ENCODE data around the gene CAST. TPM values are rescaled to one million over a fixed set of nuclear protein-coding genes. Genes with fewer than 3 reads are reported as not detected.

The CAST gene
- total RNA-seq, 4 donors from 2014 or later = 292 to 347 (median 320) TPM

GRCh38 chr5:96651047-96651446 lies 11.1 kb upstream of the CAST start:
- Histone ChIP-seq H3K27ac (no peak overlapping the region), H3K9me3 (no peaks in the 10 kb centered on the region), H3K27me3 (no peaks in the 10 kb centered on the region), H3K36me3 (no peaks in the 10 kb centered on the region), H3K4me1 (peaks cover 0 to 9% (median 0%) of the 10 kb centered on the region in 3 donors), H3K4me3 (no peak overlapping the region)
- no peak for ATAC-seq
- 70 to 96% methylated on average over 4 to 5 of the region's 5 CpGs for WGBS, 2 donors (ENCODE audit: low coverage in 1 of 2)
- no peak for TF ChIP-seq EP300 (IDR thresholded peaks at IDR 0.05)
- TF ChIP-seq CTCF (IDR thresholded peaks at IDR 0.05) = no peak
- TF ChIP-seq POLR2AphosphoS5 (IDR thresholded peaks at IDR 0.05) = no peak
- TF ChIP-seq POLR2A (IDR thresholded peaks at IDR 0.05) = no peak

DNA sequence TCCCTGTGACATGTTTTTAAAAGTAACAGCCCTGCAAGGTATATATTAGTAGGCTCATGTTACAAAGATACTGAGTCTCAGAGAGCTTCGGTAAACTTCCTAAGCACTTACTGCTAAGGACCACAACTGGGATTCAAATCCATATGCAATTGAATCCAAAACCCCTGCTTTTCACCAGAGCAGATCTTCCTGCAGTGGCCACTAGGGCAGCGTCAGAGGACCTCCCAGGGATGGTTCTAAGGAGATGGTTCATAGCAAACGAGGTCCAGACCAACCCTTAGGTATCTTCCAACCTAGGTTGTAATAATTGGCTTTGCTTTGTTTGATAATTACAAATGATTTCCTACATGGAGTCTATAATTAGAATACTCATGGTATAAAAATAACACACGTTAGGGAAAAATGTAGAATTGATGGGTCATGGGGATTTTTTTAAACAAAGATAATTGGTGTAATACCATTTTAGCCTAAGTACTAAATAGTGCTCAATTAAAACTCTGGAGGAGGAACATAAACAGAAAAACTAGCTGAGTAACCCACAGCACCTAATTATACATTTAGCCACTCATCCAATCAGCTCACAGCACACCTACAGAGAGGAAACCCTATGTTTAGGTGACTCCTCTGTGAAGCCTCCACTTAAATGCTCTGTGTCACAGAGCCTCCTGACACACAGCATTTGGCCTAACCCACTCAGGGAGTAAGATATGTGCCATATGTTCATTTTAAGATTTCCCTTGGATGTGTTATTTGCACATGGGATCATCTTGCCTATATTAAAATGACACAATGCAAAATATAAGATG lies 10.0 kb upstream of the CAST start:
- ATAC-seq = no peak
- H3K27ac ChIP-seq = no peak overlapping the region
- 42 to 64% methylated on average over 3 to 4 of the region's 4 CpGs for WGBS, 2 donors (ENCODE audit: low coverage in 1 of 2)
- no peaks in the 10 kb centered on the region for H3K9me3 ChIP-seq
- no peaks in the 10 kb centered on the region for H3K36me3 ChIP-seq
- TF ChIP-seq EP300 (IDR thresholded peaks at IDR 0.05) = no peak
- TF ChIP-seq POLR2A (IDR thresholded peaks at IDR 0.05) = no peak
- peak in 3 of 4 experiments; percentile 7 to 19 (median 17) for TF ChIP-seq CTCF (IDR thresholded peaks at IDR 0.05)
- TF ChIP-seq POLR2AphosphoS5 (IDR thresholded peaks at IDR 0.05) = no peak
- no peaks in the 10 kb centered on the region for H3K27me3 ChIP-seq
- H3K4me3 ChIP-seq = no peak overlapping the region
- H3K4me1 ChIP-seq = peaks cover 0 to 15% (median 0%) of the 10 kb centered on the region in 3 donors

- no peak for ATAC-seq
- Histone ChIP-seq H3K9me3 (no peaks in the 10 kb centered on the region), H3K36me3 (no peaks in the 10 kb centered on the region), H3K4me1 (peaks cover 0 to 15% (median 0%) of the 10 kb centered on the region in 3 donors), H3K27ac (no peak overlapping the region), H3K27me3 (no peaks in the 10 kb centered on the region), H3K4me3 (no peak overlapping the region)
- 0 to 33% methylated on average over 1 of the region's 1 CpG for WGBS, 2 donors (ENCODE audit: low coverage in 1 of 2)
- no peak for TF ChIP-seq EP300 (IDR thresholded peaks at IDR 0.05)
- no peak for TF ChIP-seq POLR2AphosphoS5 (IDR thresholded peaks at IDR 0.05)
- TF ChIP-seq POLR2A (IDR thresholded peaks at IDR 0.05) = no peak
- TF ChIP-seq CTCF (IDR thresholded peaks at IDR 0.05) = no peak
Measured at GRCh38 chr5:96652769-96653454, 9.3 kb upstream of the CAST start.

DNA sequence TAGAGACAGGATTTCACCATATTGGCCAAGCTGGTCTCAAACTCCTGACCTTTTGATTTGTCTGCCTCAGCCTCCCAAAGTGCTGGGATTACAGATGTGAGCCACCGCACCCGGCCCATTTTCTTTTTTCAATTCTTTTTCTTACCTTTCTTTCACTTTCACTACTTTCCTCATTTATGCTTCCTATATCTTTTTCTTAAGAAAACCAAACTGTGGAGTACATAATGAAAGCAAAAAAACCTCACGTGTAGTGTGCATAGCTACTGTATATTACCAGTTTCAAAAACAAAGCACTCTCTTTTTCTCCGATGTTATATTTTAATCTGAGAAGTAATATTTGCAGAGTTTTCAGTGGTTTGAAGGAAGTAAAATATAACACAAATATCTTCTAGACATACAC lies 8.0 kb upstream of the CAST start:
- WGBS, 2 donors (ENCODE audit: low coverage in 1 of 2) = 86 to 87% methylated on average over 4 of the region's 4 CpGs
- TF ChIP-seq POLR2A (IDR thresholded peaks at IDR 0.05) (no peak), POLR2AphosphoS5 (IDR thresholded peaks at IDR 0.05) (no peak), CTCF (IDR thresholded peaks at IDR 0.05) (no peak), EP300 (IDR thresholded peaks at IDR 0.05) (no peak)
- no peaks in the 10 kb centered on the region for H3K36me3 ChIP-seq
- no peak overlapping the region for H3K27ac ChIP-seq
- H3K4me1 ChIP-seq = peaks cover 0 to 9% (median 0%) of the 10 kb centered on the region in 3 donors
- no peak for ATAC-seq
- H3K9me3 ChIP-seq = no peaks in the 10 kb centered on the region
- H3K27me3 ChIP-seq = no peaks in the 10 kb centered on the region
- H3K4me3 ChIP-seq = no peak overlapping the region
